Esophagus muscularis mucosa (tissue), 4 donors: ENCODE data around the gene ARHGAP24.

Experiments
- CTCF ChIP-seq, 3 experiments: fragments of 200-600 bp in 2 of 3; fragments of 450-650 bp in 1 of 3; sonication (generic) in 2 of 3; IDR thresholded peaks; one replicate each; pipeline ENCODE4 v1.5.1; 2017 to 2019; ENCODE audit warnings: antibody characterized with exemption in 3 of 3, mild to moderate bottlenecking in 2 of 3, moderate library complexity in 1 of 3
- EP300 ChIP-seq: sonication (generic); formaldehyde crosslinking; IDR thresholded peaks from one replicate; pipeline ENCODE4 v1.6.1; 2017; ENCODE audit warnings: antibody characterized with exemption
- POLR2A ChIP-seq: fragments of 450-650 bp; IDR thresholded peaks from one replicate; pipeline ENCODE4 v1.6.1; 2017; ENCODE audit warnings: antibody characterized with exemption, moderate library complexity, mild to moderate bottlenecking, low read depth
- POLR2AphosphoS5 ChIP-seq, 2 donors: sonication (generic); formaldehyde crosslinking; IDR thresholded peaks; one replicate each; pipeline ENCODE4 v1.6.1; 2017; ENCODE audit warnings: antibody characterized with exemption in 2 of 2

DNA sequence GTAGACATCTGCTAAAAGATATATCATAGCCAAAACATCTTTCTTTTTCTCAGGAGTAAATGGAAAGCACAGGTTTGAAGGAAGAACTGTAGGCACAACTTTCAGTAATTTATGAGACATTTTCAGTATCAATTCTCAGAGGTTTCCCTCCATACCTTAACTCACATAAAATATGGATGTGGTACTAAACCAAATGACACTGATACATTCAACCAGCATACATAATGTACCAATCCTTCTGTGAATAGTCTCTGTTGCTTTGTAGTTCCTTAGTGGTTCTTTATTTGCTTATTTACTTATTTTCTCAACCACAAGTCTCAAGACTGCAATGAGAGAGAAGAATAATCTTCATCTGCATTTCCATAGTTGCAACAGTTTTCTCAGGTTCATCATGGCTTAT is 96.1 kb downstream of the ARHGAP24 start:
- TF ChIP-seq CTCF (IDR thresholded peaks at IDR 0.05) (no peak), POLR2AphosphoS5 (IDR thresholded peaks at IDR 0.05) (no peak), EP300 (no peak), POLR2A (no peak)
